PC-3 (cell line): ENCODE data around the gene KNG1.

Source experiments
- CTCF ChIP-seq: fragments of 300-600 bp; sonication (generic); conservative IDR thresholded peaks from 2 replicates; pipeline ENCODE4 v1.5.1; 2017; ENCODE audit warnings: antibody characterized with exemption, low read depth, mild to moderate bottlenecking, low read length
- EZH2 ChIP-seq: fragments of 300-600 bp; sonication (generic); IDR thresholded peaks from one replicate; pipeline ENCODE4 v1.6.1; 2017; ENCODE audit warnings: antibody characterized with exemption, mild to moderate bottlenecking, low read length; ENCODE audit not compliant: unreplicated experiment
- EZH2phosphoT487 ChIP-seq: fragments of 300-600 bp; sonication (generic); IDR thresholded peaks from 2 replicates; pipeline ENCODE4 v1.6.1; 2018; ENCODE audit warnings: mild to moderate bottlenecking, antibody characterized with exemption, low read length, borderline replicate concordance

- TF ChIP-seq EZH2 (no peak), CTCF (no peak), EZH2phosphoT487 (no peak)
These were observed 36.3 kb upstream of the KNG1 start for GRCh38 chr3:186680869-186681268.
